ENCODE data around the gene NCCRP1.

GRCh38 chr19:39217094-39217493 is 20.3 kb downstream of the NCCRP1 start:
- TF ChIP-seq CTCF (conservative IDR thresholded peaks at IDR 0.05; ENCODE audit: low read length) (no peak), EZH2phosphoT487 (IDR thresholded peaks at IDR 0.05; ENCODE audit: borderline replicate concordance) (no peak)

Measured in Loucy (cell line).